GM21576 (cell line): ENCODE measurements around the gene ITGA2.
A peak's percentile ranks its signal among the peaks of the same experiment; 100 is the strongest.
"Not testable (repeated sequence)": the region's sequence is repeated elsewhere in the genome, so short reads cannot be mapped to it uniquely, and the experiment has no call there.

Experiments
- ATAC-seq: cut with Tn5 transposase; IDR thresholded peaks from one replicate; pipeline ENCODE4 v1.9.1; 2021; ENCODE audit warnings: mild to moderate bottlenecking, moderate library complexity; ENCODE audit not compliant: unreplicated experiment

The ITGA2 gene

GRCh38 chr5:52989025-52989780, at the start of gene ITGA2:
Gene ITGA2, plus strand, starts transcription at chr5:52989352. Its CDS starts 117 bp downstream, at chr5:52989469.
- ATAC-seq: peak; percentile 53

DNA sequence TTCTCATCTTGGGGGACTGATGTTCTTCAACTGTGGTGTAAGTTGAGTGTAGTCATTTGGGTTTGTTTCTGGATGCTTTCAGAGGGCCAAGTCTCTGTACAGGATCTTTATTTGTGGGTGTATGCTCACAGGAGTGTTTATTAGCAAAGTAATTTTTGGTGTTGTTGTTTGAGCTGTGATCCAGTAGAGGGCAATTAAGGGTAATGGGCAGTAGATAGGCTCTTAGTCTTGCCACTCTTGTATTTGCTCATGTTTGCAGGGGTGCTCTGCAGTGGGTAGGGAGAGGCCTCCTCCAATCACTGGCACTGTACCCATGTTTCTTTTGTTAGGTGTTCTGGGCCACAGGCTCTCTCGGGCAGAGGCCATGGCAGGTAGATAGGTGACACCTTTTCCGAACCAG, 45.9 kb upstream of the ITGA2 start:
- ATAC-seq: no peak

- no peak for ATAC-seq
Observed at GRCh38 chr5:52943808-52944207, 45.3 kb upstream of the ITGA2 start.

DNA sequence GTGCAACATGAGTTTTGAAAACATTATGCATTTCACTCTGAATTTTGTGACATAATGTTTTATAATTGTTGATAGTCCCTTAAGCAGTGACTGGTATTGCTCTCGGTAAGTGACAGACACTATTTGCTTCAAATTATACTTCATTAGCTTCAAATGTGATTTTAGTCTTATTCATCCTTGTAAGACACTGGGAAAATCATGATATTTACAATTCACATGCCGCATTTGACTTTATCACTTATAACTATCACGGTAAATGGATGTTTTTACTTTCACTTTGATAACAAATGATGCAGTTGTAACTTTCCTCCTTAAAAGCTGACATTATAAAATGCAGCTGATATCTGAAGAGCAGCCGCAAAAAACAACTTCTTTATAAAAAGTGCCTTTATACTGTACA, 44.1 kb upstream of the ITGA2 start:
- ATAC-seq: no peak

DNA sequence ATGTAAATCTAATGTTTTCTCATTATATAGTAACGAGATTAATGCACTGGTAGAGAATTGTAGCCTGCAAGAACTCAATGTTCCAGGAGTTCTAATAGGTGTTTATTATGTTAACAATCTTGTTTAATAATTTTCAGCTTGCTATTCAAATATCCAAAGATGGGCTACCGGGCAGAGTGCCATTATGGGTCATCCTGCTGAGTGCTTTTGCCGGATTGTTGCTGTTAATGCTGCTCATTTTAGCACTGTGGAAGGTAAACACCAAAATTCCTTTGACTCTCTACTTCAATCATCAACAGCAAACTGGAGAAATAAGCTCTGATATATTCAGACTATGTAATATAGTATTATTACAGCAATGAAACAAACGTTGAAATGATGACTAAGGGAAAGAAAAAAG, 41.9 kb upstream of the ITGA2 start:
- no peak for ATAC-seq

DNA sequence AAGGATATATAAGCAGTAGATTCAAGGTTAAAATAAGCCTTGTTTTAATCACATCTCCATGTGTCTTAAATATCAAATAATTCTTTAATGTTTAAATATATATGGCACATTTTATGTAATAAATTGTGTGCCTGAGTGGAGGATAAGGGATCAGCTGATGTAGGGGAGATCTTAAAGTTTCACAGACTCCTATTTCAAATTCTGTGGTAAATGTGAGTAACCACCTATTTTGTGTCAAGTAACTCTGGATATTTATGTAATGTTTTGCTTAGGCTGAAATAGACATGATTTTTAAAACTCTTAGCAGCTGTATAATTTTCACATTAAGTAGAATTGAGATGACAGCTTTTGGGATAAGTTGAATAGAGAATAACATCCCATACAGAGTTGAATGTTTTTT, 41.3 kb upstream of the ITGA2 start:
- ATAC-seq: no peak

DNA sequence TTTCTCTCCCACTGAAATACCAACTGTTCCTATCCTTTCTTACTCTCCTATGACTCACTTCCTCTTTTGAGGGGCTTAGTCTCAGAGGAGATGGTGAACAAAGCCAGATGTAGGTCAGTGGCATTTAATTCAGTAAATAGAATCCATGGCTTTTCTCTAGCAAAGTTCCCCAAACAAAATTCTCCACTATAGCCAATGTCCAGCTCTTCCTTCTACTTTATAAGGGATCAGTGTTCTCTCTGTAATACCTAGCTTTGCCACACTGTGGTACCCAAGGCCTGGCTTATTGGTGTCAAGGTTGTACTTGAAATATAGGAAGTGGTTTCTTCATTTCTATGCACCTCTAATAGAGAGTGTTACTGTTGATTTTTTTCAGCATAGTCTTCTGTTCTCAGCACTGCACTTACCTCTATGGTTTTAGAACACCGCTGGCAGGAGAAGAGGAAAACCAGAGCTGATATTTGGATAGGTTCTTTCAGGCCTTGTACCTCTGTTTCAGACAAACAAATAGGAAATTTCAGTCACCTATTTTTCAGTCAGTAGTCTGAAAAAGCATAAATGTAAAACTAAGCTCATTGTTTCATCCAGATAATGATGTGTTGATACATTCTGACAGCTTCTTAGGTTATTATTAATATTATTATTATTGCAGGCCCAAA, 40.6 kb upstream of the ITGA2 start:
- peak; percentile 100 for ATAC-seq

- no peak for ATAC-seq
Observed at GRCh38 chr5:52950686-52951085, 38.5 kb upstream of the ITGA2 start.

DNA sequence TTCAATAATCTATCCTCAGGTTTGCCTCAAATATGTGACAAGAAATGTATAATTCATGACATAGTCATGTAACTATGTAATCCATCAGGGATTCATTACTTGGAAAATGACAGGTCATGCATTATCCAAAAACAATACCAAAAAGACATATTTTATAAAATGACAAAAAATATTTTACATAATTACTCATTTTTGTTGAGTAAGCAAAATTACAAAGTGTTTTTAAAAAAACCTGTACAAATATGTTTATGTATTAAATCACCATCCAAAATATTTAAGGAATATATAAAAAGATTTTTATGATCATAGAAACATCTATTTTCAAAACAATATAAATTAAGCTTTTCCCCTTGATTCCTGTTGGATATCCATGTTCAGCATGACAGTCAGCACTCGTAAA, 36.7 kb upstream of the ITGA2 start:
- no peak for ATAC-seq

GRCh38 chr5:52956014-52956413, 33.1 kb upstream of the ITGA2 start:
- ATAC-seq: no peak

- ATAC-seq: no peak
Observed at GRCh38 chr5:52956915-52957747, 32.0 kb upstream of the ITGA2 start.

DNA sequence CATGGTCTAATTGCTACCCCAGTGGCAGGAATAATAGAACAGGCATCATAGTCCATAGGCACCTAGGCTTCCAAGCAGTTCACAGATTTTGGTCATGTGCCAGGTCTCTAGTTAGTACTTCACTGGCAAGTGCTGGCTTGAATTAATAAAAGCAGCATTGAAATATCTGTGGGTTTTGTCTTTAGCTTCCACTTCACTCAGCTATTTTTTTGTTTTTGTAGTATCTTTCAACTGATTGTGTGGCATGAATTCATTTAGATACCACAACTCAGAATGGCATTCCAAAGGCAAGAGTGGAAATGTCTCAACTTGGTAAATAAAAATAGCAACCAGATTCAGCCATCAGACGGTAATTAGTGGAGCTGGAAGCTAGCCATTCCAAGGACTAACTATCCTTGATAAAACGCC, 27.9 kb upstream of the ITGA2 start:
- ATAC-seq: no peak

DNA sequence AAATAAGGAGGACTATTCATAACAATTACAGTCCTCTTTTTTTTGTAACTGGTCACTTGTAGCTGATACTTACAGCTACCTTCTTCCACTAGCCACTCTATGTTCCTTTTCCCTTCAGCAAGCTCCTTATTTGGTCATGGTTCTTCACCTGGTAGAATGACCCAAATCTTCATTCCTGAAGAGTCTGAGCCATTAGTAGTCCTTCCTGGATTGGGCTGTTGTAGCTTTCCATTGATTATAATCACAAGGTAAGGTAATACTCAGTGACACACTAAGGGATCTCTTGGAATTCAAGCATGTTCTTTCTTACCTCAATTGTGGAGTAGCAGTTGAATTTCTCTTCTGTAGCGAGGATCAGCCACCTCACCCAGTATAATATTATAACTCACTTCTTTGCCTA, 25.5 kb upstream of the ITGA2 start:
- no peak for ATAC-seq

GRCh38 chr5:52964138-52964537, 25.0 kb upstream of the ITGA2 start:
- no peak for ATAC-seq

GRCh38 chr5:52976157-52976556, 13.0 kb upstream of the ITGA2 start:
- not testable (repeated sequence) for ATAC-seq

GRCh38 chr5:52977264-52977897, 11.8 kb upstream of the ITGA2 start:
- ATAC-seq: no peak

DNA sequence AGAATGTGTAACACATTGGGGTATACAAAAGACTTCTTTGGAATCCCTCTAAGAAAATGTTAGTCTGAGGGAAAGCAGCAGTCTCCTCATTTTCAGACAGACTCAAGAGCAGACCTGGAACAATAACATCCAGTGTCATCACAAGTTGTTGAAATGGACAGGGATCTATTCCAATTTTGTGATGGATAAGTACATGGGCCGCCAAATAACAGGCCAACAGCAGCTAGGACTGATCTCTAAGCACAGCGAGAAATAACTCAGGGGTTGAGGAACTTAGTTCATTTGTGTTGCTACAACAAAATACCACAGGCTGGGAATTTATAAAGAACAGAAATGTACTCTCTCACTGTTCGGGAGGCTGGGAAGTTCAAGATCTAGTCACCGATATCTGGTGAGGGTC, 7.6 kb upstream of the ITGA2 start:
- no peak for ATAC-seq

- no peak for ATAC-seq
Observed at GRCh38 chr5:52983731-52984636, 5.2 kb upstream of the ITGA2 start.

GRCh38 chr5:52985306-52985705, 3.8 kb upstream of the ITGA2 start:
- ATAC-seq: no peak

DNA sequence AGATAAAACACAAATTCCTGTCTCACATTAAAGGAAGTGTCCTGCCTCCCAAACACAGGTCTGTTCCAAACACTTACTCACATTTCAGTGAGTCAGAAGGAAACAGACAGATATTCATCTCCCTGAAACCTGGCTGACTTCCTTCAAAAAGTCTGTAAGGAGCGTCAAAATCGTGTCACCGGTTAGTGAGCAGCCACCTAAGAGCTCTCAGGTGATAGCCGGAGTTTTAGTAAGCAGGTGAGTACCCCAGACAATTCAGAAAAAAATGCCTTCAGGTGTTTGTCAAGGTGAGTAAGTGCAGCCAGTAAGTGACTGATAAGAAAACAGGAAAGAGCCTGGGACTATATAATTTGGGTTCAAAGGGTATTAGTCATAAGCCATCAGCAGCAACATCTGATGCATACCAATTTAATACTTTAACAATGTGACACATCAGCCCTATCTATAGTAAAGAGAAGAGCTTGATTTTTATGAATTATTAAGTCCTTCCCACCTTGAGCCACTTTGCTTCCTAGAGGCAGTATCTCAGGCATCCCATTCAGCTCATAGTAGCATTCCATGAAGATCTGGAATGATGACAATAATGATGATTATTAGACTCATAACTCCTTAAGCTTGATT, 1.3 kb upstream of the ITGA2 start:
- ATAC-seq: no peak
